Activated T-cell treated with anti-CD3 and anti-CD28 coated beads, Interleukin-2, amount 50 U/mL, for 4 hours (primary cell): ENCODE results near the gene OR8I2. TPM values are rescaled to one million over a fixed set of nuclear protein-coding genes. Genes with fewer than 3 reads are reported as not detected.

Experiments
- total RNA-seq, 3 donors: library from RNA; stranded (reverse); gene quantifications; one replicate each; pipeline ENCODE4 v1.2.1, GENCODE V29; 2021

Gene OR8I2
- total RNA-seq, 3 donors from 2014 or later, result not detected

Other genes starting within 250 kb of the OR8I2 start
- not detected for gene TRIM51, start 210.0 kb upstream of the OR8I2 start, total RNA-seq
- not detected for gene OR5W2, start 178.7 kb upstream of the OR8I2 start, total RNA-seq
- not detected for gene OR5I1, start 156.9 kb upstream of the OR8I2 start, total RNA-seq
- not detected for gene OR10AG1, start 123.4 kb upstream of the OR8I2 start, total RNA-seq
- not detected for gene OR5F1, start 98.7 kb upstream of the OR8I2 start, total RNA-seq
- not detected for gene OR5AS1, start 65.7 kb upstream of the OR8I2 start, total RNA-seq
- gene OR8H2, start 10.4 kb downstream of the OR8I2 start, total RNA-seq, result not detected
- gene OR8H3, start 29.1 kb downstream of the OR8I2 start, total RNA-seq, result not detected
- not detected for gene OR8J3, start 46.9 kb downstream of the OR8I2 start, total RNA-seq
- gene OR8K5, start 67.0 kb downstream of the OR8I2 start, total RNA-seq, result not detected
- not detected for gene OR5J2, start 83.3 kb downstream of the OR8I2 start, total RNA-seq
- gene OR5T2, start 140.9 kb downstream of the OR8I2 start, total RNA-seq, result not detected
- not detected for gene OR5T3, start 158.9 kb downstream of the OR8I2 start, total RNA-seq
- not detected for gene OR5T1, start 180.8 kb downstream of the OR8I2 start, total RNA-seq
- not detected for gene OR8H1, start 198.9 kb downstream of the OR8I2 start, total RNA-seq
- gene OR8K3, start 221.8 kb downstream of the OR8I2 start, total RNA-seq, result not detected